HG02870 (cell line): Measurements from ENCODE around the gene MED1.

Experiments used
- ATAC-seq: cut with Tn5 transposase; IDR thresholded peaks from one replicate; pipeline ENCODE4 v1.9.1; 2021; ENCODE audit warnings: mild to moderate bottlenecking, moderate library complexity; ENCODE audit not compliant: unreplicated experiment

The MED1 gene

GRCh38 chr17:39364236-39365025, 86.6 kb downstream of the MED1 start:
- ATAC-seq, result no peak

DNA sequence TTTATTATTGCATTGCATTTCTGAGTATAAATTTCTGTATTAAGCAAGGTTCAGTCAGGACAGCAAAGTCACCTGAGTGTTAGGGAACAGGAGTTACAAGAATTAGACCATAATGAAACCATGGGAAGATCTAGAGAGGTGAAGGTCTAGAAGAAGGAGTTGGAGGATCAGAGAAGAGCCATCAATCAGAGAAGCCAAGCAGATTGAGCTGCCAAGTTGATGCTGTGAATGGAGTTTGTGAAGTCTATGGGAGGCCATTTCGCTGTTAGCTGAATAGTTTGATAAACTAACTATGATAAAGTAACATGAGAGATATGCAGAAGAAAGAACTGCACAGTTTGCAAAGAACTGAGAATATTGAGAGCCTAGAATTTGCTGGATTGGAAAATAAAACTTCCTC, 90.0 kb downstream of the MED1 start:
- no peak for ATAC-seq

DNA sequence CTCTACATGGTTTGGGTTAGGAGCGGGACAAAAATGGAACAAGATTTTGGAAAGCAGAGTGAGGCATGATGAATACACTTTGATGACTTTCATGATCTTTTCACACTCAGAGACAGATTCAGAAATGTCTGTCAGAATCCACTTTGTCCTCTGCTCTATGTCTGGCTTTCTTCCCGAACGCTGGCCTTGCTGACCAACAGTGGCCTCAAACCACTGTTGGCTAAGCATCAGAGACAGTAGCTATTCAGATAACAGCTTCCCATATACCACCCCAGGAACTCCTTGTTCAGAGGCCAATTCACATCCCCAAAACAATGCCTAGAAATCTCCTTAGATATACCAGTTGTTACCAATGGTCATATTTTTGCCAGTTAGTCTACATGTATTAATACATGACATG, 90.5 kb downstream of the MED1 start:
- no peak for ATAC-seq

DNA sequence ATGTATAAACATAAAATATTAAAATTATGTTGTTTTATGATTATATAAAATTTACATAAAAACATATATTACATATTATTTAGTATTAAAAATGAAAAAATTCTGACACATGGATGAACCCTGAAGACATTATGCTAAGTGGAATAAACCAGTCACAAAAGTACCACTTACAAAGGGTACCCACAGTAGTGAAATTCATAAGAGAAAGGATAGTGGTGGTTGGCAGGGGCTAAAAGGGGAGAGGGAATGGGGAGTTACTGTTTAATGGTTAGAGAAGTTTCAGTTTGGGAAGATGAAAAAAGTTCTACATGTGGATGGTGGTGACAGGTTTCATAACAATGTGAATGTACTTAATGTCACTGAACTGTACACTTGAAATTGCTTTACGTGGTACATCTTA, 91.1 kb downstream of the MED1 start:
- no peak for ATAC-seq

GRCh38 chr17:39357986-39358385, 93.1 kb downstream of the MED1 start:
- no peak for ATAC-seq

GRCh38 chr17:39357488-39357887, 93.6 kb downstream of the MED1 start:
- no peak for ATAC-seq
